ENCODE data around the gene CARMIL3.

Gene CARMIL3

DNA sequence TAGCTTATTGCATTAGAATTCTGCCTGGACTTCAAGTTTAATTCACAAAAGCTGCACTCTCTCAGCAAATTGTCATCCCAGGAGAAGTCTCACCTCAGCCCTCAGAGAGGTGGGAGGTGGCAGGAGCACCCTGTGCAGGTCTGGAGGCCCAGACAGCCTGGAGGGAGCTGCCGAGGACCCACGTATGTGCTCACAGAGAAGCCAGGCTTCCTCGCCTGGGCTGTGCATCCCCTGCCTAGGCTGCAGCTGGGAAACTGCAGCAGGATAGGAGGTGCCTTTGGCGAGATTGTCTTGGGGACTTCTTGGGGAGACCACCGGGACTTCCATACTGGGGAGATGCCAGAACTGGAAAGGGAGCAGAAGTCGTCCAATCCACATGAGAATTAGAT, 28.3 kb downstream of the CARMIL3 start:
- H3K4me3 ChIP-seq (replicated peaks in 1 of 2; ENCODE audit: low read depth in 2 of 2, low read length in 2 of 2), result no peak overlapping the region
- TF ChIP-seq, protein P1, sequence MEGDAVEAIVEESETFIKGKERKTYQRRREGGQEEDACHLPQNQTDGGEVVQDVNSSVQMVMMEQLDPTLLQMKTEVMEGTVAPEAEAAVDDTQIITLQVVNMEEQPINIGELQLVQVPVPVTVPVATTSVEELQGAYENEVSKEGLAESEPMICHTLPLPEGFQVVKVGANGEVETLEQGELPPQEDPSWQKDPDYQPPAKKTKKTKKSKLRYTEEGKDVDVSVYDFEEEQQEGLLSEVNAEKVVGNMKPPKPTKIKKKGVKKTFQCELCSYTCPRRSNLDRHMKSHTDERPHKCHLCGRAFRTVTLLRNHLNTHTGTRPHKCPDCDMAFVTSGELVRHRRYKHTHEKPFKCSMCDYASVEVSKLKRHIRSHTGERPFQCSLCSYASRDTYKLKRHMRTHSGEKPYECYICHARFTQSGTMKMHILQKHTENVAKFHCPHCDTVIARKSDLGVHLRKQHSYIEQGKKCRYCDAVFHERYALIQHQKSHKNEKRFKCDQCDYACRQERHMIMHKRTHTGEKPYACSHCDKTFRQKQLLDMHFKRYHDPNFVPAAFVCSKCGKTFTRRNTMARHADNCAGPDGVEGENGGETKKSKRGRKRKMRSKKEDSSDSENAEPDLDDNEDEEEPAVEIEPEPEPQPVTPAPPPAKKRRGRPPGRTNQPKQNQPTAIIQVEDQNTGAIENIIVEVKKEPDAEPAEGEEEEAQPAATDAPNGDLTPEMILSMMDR (IDR thresholded peaks at IDR 0.05; ENCODE audit: low read depth, low read length), result no peak
- DNase-seq (ENCODE audit: low read depth in 2 of 2), result no peak

DNA sequence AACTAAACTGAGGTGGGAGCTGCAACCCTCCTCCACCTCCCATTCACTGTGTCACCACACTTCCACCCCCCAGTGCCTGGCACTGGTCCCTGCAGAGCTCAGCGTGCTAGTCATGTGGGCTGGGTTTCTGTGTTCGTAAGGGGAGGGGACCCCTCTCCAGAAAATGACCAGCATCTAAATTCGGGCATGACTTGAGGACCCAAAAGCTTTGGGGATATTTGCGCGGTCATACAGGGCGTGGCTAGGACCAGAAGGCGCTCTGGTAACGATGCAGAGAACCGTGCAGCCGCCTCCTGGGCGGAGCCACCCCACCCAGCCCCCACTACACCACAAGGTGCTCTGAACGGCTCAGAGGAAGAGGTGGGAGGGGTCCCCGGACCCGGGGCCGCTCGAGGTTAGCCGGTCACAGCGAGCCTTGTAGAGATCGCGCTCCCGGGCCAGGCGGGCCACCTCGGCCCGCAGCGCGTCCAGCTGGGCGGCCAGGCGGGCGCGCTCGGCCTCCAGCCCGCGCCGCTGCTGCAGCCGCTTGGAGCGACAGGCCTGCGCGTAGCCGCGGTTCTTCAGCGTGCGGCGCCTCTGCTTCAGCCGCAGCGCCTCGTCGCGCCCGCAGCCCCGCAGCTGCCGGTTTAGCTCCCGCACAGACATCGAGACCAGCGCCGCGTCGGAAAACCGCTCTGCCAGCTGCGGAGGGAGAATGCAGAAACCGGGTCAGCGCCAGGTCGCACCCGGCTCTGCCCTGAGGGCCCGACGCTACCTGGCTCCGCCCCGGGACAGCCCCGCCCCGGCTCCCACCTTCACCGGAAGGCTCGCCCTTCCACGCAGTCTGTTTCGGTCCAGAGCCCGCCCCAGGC, 29.3 kb downstream of the CARMIL3 start:
- TF ChIP-seq, protein P1 (IDR thresholded peaks at IDR 0.05; ENCODE audit: low read depth, low read length), result no peak
- DNase-seq (ENCODE audit: low read depth in 2 of 2), result peak; percentile 12 to 17
- H3K4me3 ChIP-seq (replicated peaks in 1 of 2; ENCODE audit: low read depth in 2 of 2, low read length in 2 of 2), result peak overlapping the region; percentile 37 to 53

DNA sequence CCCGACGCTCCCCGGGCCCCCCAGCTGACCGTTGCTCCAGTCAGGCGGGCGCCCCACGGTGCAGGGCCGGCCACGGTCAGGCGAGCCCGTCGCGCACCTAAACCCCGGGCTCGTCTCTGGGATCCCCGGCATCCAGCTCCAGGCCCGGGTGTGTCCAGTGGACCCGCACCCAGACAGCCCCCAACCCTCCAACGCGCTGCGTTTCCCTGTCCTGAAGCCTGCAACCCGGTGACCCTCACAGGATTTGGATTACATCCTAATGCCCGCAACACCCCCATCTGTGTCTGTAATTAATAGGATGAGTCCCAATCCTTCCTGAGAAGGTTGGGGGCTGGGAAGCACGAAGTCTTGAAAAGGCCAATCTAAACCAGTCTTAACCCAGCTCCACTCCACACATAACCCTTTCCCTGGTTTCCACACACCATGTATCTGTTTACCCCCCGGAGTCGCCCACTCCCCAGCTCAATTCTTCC, 30.0 kb downstream of the CARMIL3 start:
- TF ChIP-seq, protein P1 (IDR thresholded peaks at IDR 0.05; ENCODE audit: low read depth, low read length), result no peak
- DNase-seq (ENCODE audit: low read depth in 2 of 2), result no peak
- H3K4me3 ChIP-seq (replicated peaks in 1 of 2; ENCODE audit: low read depth in 2 of 2, low read length in 2 of 2), result peak overlapping the region in 1 of 2 donors; percentile 53

DNA sequence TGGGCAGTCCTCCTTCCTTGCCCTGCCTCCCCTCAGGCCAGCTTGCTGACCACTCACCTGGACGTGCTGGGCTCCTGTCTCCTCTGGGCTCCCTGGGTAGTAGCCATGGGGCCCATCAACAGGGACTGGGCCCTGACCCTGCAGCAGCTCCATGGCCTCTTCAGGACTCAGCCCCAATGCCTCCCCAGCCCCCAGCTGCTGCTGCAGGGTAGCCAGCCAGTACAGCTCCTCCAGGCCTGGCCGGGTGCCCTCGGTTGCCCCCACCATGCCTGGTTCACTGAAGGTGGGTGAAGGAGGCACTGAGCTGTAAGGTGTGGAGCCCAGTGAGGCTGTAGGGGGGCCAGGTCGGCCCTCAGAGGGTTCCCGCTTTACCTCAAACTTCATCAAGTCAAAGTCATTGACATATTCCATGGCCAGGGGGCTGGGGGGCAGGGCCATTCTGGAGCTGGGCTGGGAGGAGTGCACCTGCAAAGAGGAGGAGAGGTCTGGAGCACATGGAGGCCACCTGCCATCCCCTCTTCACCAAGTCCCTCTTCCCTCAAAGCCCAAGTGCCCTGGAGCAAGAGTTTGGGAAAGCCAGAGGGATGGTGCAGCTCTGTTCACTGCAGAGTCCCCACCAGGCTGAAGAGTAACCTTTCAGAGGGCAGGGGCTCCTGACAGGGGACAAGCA, 30.7 kb downstream of the CARMIL3 start:
- TF ChIP-seq, protein P1 (IDR thresholded peaks at IDR 0.05; ENCODE audit: low read depth, low read length), result no peak
- H3K4me3 ChIP-seq (replicated peaks in 1 of 2; ENCODE audit: low read depth in 2 of 2, low read length in 2 of 2), result no peak overlapping the region
- DNase-seq (ENCODE audit: low read depth in 2 of 2), result no peak

DNA sequence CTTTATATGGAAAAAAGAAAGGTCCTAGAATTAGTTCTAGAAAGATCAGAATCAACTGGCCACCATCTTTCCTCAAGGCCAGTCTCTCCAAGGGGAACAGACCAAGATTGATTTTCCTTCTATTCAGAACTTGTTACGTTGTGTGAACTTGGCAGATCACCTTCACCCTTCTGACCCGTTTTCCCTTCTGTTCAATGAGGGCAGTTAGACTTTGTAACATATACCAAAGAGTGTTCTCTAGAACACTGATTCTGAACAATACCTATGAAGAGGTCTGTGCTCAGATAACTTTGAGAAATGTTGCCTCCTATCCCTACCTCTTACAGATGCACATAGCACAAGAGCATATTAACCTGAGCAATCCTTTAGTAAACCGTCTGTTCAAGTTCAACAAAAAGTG, 31.7 kb downstream of the CARMIL3 start:
- no peak for DNase-seq (ENCODE audit: low read depth in 2 of 2)
- H3K4me3 ChIP-seq (replicated peaks in 1 of 2; ENCODE audit: low read depth in 2 of 2, low read length in 2 of 2), result no peak overlapping the region
- TF ChIP-seq, protein P1 (IDR thresholded peaks at IDR 0.05; ENCODE audit: low read depth, low read length), result no peak

DNA sequence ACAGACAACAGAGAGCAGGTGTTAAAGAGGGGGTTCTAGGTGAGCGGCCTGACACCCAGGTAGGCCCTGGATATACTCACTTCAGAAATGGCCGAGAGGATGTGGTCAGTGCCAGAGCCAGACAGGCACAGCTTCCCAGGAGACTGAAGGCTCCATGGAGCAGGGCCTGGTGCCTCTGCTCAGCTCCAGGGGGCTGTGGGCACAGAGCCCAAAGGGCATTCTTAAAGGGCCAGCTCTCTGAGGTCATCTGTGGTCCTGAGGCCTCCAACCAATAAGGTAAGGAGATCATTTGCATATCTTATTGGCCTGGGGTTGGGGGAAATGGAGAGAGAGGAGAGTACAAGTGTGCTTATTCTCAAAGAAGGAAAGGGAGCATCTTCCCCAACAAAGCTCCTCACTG, 32.6 kb downstream of the CARMIL3 start:
- DNase-seq (ENCODE audit: low read depth in 2 of 2), result no peak
- TF ChIP-seq, protein P1 (IDR thresholded peaks at IDR 0.05; ENCODE audit: low read depth, low read length), result no peak

More for the DNA sequence above, 32.6 kb downstream of the CARMIL3 start:
- no peak overlapping the region for H3K4me3 ChIP-seq (replicated peaks in 1 of 2; ENCODE audit: low read depth in 2 of 2, low read length in 2 of 2)

Measured in cardiac fibroblast (primary cell).